Measurements from ENCODE around the gene ARRDC4.
"Not testable (repeated sequence)": the region's sequence is repeated elsewhere in the genome, so short reads cannot be mapped to it uniquely, and the experiment has no call there.

Gene ARRDC4

GRCh38 chr15:97966924-97967620, 6.6 kb downstream of the ARRDC4 start:
- no peak for DNase-seq

DNA sequence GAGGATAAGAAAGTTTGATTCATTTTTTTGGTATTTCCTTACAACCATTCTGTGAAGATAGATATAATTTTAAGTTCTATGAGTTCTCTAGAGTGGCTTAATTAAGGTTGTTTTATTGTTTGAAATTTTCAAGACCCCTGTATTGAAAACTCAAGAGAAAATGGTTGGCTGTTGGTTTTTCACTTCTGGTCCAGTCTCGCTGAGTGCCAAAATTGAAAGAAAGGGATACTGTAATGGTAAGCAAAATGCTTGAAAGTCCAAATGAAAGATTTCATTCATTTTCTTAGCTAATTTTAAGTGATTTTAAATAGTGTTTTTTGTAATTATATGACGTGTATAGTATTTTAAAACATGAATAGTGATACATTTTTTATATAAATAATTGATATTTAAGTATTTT, 7.4 kb downstream of the ARRDC4 start:
- no peak for DNase-seq

DNA sequence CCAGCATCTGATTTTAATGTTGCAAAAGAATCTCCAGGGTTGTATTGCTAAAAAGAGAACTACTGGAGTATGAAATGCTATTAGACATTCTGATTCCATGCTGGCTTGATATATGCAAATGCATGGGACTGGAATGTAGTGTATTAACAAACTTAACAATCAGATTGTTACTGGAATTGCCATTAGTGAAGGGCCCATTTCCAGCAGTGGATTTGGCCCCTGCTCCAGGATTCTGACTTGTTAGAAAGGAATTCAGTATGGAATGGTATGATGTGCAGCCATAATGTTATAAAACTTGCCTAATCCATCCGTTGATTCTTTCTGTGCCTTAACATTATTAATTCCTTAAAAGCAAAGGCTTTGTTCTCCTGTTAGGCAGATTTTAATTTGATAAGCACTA, 7.9 kb downstream of the ARRDC4 start:
- peak; percentile 8 for DNase-seq

- DNase-seq = no peak
Observed at GRCh38 chr15:97972366-97972765, 11.9 kb downstream of the ARRDC4 start.

DNA sequence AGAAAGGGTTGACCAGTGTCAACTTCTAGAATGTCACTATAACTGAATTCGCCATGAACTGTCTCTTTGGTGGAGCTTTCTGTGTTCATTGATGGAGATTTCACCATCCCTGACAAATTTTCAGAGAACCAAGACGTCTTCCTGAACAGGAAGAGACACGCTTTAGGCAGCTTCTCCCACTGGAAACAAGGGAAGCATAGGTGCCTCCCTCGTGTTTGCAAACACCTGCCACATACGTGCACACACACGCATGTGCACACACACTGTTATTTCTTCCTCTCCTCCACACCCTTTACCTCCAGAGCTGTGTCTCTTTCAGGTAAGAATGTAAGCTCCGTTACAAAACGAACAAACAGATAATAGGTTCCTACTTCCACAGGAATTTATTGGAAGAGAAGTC, 15.6 kb downstream of the ARRDC4 start:
- no peak for DNase-seq

DNA sequence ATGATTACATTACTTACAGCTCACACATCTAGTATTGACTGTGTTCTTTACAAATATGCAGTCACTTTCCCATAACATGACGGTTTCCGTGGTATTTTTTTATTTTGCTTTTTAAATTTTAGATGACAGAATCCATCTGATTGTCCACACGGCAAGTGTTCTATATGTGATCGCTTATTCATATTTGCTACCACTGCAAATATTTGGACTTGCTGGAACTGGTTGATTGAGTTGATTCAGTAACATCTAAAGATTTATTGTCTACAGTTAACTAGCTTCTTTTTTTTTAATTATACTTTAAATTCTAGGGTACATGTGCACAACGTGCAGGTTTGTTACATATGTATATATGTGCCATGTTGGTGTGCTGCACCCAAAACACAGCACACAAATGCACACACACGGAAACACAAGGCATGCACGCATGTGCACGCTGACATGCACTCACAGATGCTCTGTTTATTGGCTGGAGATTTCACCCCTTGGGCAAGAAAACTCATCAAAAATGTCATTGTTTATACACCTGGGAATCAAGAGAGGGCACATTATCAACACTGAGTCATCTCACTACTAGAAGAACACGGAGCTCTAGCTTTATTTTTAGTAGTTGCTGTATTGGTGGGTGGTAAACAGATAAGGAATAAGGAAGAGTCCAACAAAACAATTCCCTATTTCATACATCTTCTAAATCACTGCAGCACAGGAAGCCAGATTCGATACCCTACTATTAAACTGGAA, 16.4 kb downstream of the ARRDC4 start:
- no peak for DNase-seq

DNA sequence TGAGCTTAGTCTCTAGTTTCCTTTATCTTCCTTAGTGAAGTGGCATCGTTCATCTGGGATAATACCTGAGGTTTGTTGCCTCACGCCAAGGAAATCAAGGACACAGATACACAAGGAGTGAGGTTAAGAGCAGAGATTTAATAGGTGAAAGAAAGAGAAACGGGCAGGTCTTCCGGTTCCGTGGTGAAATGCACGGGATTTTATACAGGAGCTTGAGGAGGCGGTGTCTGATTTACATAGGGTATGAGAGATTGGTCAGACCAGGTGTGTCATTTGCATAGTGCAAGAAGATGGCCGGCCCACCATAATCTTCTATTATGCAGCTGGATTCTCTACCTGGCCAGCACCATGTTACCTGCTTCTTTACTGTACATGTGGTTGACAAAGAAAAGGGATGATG, 17.2 kb downstream of the ARRDC4 start:
- no peak for DNase-seq

GRCh38 chr15:97978401-97979139, 18.1 kb downstream of the ARRDC4 start:
- peak; percentile 8 for DNase-seq

GRCh38 chr15:97979140-97979520, 18.6 kb downstream of the ARRDC4 start:
- no peak for DNase-seq

DNA sequence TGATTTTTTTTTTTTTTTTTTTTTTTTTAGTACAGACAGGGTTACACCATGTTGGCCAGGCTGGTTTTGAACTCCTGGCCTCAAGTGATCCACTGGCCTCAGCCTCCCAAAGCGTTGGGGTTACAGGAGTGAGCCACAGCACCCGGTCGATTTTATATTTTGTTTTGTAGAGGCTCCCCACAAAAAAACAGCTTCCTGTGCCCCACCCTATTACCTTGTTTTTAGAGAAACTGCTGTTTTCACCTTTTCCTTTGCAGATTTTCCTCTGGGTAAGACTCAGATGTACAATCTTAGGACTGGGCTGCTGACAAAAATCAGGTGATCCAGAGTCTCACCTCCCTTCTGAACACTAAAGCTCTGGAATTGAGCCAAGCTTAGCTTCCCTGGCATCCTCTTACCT, 20.6 kb downstream of the ARRDC4 start:
- no peak for DNase-seq

DNA sequence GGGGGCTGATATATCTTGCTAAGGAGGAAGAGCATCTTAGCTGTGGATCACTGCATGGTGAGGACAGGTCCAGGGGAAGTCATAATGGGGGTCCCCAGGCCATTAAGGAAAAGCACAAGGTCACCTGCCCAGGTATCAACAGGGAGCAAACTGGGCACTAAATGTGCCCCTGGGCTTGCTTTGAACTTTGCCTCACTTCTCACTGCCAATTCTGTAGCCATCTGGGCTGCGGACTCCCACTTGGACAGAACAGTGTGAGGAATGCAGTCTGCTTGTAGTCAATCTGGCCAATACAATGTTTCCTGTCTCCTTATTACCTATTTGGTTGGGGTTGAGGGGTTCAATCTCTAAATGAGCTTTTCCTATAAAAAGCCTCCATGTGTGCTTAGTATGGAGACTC, 21.3 kb downstream of the ARRDC4 start:
- no peak for DNase-seq

GRCh38 chr15:97984157-97984556, 23.7 kb downstream of the ARRDC4 start:
- DNase-seq = no peak

DNA sequence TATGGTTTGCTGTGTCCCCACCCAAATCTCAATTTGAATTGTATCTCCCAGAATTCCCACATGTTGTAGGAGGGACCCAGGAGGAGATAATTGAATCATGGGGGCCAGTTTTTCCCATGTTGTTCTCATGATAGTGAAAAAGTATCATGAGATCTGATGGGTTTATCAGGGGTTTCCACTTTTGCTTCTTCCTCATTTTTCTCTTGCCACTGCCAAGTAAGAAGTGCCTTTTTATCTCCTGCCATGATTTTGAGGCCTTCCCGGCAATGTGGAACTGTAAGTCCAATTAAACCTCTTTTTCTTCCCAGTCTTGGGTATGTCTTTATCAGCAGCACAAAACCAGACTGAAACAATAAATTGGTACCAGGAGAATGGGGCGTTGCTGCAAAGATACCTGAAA, 25.5 kb downstream of the ARRDC4 start:
- DNase-seq = not testable (repeated sequence)

DNA sequence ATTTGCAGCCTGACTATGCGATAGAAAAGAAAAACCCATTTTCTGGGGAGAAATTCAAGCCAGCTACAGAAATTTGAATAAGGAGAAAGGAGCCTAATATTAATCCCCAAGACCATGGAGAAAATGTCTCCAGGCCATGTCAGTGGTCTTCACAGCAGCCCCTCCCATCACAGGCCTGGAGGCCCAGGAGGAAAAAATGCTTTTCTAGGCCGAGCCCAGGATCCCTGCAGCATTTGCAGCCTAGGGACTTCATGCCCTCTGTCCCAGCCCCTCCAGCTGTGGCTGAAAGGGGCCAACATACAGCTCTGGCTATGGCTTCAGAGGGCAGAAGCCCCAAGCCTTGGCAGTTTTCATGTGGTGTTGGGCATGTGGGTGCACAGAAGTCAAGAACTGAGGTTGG, 26.3 kb downstream of the ARRDC4 start:
- no peak for DNase-seq

DNA sequence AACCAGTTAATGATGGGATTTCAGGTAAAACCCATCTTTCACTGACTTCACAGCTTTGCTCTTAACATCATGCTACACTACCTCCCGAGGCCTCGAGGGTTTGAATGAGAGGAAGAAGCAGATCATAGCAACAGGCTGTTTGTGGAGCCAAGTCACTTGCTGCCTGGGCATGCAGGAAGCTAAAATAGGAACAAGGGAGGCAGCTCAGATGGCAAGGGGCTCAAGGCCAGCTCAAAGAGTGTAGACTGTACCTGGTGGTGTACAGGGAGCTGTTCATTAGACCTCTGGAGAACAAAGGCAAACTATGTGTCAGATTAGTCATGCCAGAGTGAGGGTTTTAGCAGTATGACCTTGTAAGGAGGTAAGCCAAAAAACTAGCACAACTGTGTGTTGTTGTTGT, 28.8 kb downstream of the ARRDC4 start:
- no peak for DNase-seq

DNA sequence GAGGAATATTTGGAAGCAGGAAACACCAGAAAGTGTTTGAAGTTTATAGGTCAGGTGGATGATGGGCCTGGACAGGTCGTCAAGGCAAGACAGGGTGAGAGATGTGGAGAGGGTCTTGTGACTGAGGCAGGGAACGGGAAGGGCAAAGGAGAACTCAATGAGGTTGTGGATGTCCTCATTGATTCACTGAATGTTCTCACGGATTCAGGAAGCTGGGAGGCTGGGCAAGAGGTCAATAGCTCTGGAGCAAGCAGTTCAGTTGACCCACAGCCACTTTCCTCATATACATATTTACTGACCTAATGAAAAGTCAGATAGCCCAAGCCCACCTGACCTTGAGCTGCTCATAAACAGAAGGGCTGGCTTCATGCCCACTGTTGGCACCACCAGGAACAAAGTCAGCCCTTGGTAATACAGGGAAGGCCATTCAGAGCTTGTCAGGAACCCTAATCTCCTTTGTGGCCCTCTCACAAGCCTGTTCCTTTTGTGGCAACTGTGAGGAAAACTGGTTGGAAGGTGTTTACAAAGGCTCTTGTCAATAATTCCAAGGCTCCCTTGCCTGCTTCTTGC, 31.6 kb downstream of the ARRDC4 start:
- no peak for DNase-seq

- no peak for DNase-seq
Observed at GRCh38 chr15:97992823-97993222, 32.3 kb downstream of the ARRDC4 start.

DNA sequence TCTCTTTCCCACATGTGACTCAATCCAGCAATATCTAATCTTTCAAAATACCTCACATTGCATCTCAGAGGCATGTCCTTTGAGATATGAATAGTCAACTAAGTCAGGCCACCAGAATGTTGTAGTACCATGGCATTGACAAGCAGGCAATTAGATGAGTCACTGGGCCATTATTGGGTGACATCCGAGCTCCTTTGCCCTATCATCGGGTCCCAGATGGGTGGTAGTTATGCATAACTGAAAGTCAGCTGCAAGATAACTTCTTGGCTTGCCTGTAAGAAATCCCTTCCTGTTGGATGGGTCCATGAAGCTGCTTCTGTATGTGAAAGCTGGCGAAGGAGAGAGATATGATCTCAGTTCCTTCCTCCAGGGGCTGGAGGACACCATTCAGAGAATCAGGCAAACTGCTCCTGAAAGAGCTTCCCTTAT, 32.8 kb downstream of the ARRDC4 start:
- DNase-seq = no peak

GRCh38 chr15:97994236-97994635, 33.7 kb downstream of the ARRDC4 start:
- DNase-seq = no peak

GRCh38 chr15:97995192-97995591, 34.7 kb downstream of the ARRDC4 start:
- no peak for DNase-seq

- peak; percentile 26 for DNase-seq
Observed at GRCh38 chr15:97995881-97996603, 35.5 kb downstream of the ARRDC4 start.

- DNase-seq = peak; percentile 10
Observed at GRCh38 chr15:97998307-97999071, 38.0 kb downstream of the ARRDC4 start.

All from kidney glomerular epithelial cell (primary cell).